GM12874 (cell line): ENCODE results near the gene TACR2.

Source experiments
- TF ChIP-seq, protein P1 (sequence below): IDR thresholded peaks from 2 replicates; pipeline ENCODE4 v1.5.1; 2011; ENCODE audit warnings: low read depth, mild to moderate bottlenecking, control low read depth, low read length, moderate library complexity; ENCODE audit not compliant: insufficient read depth

The TACR2 gene

DNA sequence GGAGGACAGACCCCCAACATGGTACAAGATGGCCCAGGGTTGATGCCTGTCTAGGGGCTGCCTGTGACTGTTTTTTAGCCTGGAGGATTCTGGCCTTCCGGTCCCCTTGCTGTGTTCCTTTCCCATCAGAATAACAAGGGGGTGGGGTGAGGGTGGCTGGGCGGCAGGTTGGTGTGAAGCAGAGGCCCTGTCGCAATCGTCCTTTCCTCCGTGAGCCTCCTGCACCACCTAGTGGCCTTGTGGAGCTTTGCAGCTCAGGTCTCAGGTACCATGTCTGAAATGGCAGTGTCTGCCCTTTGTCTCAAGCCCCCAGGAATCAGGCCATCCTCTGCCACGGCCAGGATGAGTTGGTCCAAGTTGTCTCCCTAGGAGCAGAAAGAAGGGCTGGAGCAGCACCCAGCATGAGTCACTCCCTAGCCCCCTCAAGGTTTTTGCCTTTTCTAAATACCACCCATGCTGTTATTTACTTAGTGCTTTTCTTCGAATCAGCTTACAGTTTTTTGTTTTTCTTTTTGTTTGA lies 24.2 kb downstream of the TACR2 start:
- TF ChIP-seq, protein P1, sequence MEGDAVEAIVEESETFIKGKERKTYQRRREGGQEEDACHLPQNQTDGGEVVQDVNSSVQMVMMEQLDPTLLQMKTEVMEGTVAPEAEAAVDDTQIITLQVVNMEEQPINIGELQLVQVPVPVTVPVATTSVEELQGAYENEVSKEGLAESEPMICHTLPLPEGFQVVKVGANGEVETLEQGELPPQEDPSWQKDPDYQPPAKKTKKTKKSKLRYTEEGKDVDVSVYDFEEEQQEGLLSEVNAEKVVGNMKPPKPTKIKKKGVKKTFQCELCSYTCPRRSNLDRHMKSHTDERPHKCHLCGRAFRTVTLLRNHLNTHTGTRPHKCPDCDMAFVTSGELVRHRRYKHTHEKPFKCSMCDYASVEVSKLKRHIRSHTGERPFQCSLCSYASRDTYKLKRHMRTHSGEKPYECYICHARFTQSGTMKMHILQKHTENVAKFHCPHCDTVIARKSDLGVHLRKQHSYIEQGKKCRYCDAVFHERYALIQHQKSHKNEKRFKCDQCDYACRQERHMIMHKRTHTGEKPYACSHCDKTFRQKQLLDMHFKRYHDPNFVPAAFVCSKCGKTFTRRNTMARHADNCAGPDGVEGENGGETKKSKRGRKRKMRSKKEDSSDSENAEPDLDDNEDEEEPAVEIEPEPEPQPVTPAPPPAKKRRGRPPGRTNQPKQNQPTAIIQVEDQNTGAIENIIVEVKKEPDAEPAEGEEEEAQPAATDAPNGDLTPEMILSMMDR: peak; percentile 98

DNA sequence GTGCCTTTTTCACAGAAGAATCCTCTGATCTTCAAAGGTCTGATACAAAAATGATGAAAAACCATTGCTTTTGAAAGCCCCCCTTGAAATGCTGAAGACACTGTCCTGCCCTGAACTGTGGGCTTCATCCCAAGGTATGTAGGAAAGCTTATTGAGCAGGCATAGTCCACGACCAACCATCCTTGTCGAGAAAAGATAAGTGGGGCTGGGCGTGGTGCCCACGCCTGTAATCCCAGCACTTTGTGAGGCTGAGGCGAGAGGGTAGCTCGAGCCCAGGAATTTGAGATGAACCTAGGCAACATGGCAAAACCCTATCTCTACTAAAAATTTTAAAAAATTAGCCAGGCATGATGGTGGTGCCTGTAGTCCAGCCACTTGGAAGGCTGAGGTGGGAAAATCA lies 25.6 kb downstream of the TACR2 start:
- TF ChIP-seq, protein P1: no peak

DNA sequence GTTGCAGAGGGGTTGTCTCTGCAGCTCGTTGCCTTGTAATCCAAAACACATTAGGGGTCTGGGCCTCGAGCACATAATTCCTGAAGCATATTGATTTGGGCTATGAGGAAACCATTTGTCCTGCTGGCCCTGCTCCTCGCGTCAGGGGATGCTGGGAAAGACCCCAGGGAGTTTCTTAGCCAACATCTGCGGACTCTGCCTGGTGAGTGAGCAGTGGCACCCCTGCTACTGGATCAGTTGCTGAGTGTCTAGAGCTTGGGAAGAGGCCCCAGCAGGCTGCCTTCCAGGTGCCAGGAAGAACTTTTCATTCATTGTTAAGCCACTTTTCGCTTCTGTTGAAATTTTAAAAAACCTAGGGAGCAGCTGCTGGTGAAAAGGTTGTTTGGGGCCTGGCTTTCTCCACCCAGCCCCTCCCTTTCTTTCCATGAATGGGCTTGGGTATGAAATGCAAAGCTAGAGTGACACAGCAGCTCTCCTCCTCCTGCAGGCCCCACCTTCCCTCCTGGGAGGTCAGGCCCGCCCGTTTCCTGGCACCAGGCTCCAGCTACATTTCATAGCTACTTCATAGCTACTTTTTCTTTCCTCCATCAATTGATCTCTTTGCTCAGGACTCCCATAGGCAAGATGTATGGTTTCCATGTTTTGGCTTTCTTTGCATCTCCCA lies 26.8 kb downstream of the TACR2 start:
- TF ChIP-seq, protein P1: no peak

DNA sequence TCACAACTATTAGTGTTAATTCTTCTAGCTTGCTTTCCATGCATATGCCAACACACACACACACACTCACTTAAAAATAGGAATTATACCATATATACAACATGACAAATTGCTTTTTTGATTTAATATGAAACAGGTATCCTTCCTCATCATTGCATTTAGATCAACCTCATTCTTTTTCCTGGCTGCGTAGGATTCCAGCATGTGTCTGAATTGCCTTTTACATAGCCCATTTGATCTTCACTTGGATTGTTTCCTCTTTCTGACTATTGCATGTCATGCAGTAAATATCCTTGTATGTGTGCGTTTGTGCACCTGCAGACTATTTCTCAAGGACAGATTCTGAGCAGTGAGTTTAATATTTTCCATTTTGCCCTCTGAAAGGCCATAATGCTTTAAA lies 28.2 kb downstream of the TACR2 start:
- TF ChIP-seq, protein P1: no peak

DNA sequence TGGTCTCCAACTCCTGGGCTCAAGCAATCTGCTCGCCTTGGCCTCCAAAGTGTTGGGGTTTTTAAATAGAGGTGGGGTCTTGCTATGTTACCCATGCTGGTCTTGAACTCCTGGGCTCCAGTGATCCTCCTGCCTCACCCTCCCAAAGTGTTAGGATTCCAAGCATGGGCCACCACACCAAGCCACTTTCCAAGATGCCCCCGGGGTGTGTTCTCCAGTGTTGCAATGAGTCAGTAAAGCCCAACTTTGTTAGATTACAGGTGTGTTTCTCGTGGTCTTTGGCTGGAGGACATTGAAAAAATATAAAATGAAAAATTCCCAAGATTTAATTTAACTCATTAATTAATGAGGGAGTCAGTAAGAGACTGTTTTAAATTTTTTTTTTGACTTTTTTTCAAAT lies 29.2 kb downstream of the TACR2 start:
- TF ChIP-seq, protein P1: no peak

DNA sequence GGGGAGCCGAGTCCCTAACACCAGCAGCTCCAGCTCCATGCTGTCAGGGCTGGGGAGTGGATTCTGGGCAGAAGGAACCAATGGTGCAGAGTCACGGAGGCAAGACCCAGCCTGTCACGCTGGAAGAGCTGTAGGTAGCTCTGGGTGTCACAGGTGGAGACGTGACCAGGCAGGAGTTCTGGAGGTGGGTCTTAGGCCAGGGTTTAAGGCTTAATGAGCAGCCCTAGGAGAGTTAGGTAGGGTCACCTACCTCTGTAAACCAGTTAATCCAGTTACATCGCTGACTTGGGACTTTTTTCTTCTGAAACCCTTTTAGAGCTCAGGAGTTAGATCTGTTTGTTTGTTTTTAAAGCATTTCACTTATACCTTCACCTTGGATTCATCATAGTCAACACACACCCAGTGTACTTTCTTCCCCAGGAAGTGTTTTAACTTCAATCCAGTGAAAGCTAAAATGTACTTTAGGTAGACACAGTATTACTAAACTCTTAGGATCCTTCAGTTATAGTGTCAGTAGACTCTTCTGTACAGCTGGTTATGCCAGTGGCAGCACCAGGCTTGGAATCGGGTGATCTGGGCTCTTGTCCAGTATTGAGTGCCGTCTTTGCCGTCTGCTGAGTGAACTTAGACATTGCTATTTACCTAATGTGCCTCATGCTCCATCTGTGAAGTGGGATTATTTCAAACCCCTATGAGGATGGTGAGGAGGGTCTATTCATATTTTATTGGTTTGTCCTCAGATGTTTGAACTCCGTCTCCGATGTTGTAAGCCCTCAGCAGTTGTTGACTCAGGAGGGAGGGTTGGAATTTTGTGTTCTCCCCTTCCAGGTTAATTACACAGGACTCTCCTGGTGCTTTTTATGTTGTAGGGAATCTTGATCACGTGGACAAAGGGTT lies 31.0 kb downstream of the TACR2 start:
- TF ChIP-seq, protein P1: no peak

DNA sequence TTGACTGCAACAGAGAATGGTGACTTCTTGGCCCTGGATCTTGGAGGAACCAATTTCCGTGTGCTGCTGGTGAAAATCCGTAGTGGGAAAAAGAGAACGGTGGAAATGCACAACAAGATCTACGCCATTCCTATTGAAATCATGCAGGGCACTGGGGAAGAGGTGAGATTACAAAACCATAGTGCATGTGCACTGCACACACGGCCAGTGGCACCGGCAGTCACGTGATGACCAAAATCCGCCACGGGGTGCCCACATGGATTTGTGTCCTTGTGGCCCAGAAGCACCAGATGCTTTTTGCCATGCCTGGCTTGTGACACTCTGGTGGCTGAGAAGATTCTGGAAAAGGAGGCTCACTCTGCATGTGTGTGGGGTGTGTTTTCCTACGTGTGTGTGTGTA lies 32.4 kb downstream of the TACR2 start:
- TF ChIP-seq, protein P1: no peak
